ENCODE data around the gene CAPNS1.

The CAPNS1 gene

GRCh38 chr19:36093687-36094086 lies 46.2 kb upstream of the CAPNS1 start:
- Histone ChIP-seq H3K14ac (ENCODE audit: low read length in 2 of 2) (no peak overlapping the region), H2BK120ac (ENCODE audit: low read depth, low read length) (no peak overlapping the region), H3K4me1 (ENCODE audit: control insufficient read depth, insufficient read depth, low read depth, low read length) (no peaks in the 10 kb centered on the region), H3K9me3 (ENCODE audit: control insufficient read depth, low read length) (no peaks in the 10 kb centered on the region), H3K27me3 (ENCODE audit: control insufficient read depth in 1 of 2, insufficient read depth in 1 of 2, low read length in 2 of 2) (no peaks in the 10 kb centered on the region), H2BK5ac (ENCODE audit: low read depth, low read length, poor library complexity, severe bottlenecking) (no peak overlapping the region), H3K79me1 (replicated peaks; ENCODE audit: low read length, poor library complexity, severe bottlenecking) (no peaks in the 10 kb centered on the region), H3K23ac (ENCODE audit: low read length in 2 of 2) (no peak overlapping the region), H2AFZ (ENCODE audit: low read depth, low read length) (no peak overlapping the region), H3K27ac (ENCODE audit: low read length, poor library complexity, severe bottlenecking) (no peak overlapping the region), H3K18ac (ENCODE audit: low read depth in 1 of 2, low read length in 2 of 2) (no peak overlapping the region), H2BK15ac (ENCODE audit: low read depth, poor library complexity, severe bottlenecking) (no peak overlapping the region), H3K4ac (ENCODE audit: low read depth in 1 of 2, low read length in 2 of 2) (no peak overlapping the region), H3K9ac (ENCODE audit: low read length) (no peak overlapping the region), H4K91ac (ENCODE audit: low read length) (no peak overlapping the region), H3K4me3 (ENCODE audit: insufficient read depth in 1 of 2, low read depth in 1 of 2, low read length in 2 of 2) (no peak overlapping the region), H2AK5ac (ENCODE audit: low read length, severe bottlenecking) (no peak overlapping the region), H2BK12ac (ENCODE audit: low read length in 2 of 2) (no peak overlapping the region), H3K36me3 (ENCODE audit: control insufficient read depth in 1 of 2, insufficient read depth in 2 of 2, low read depth in 1 of 2, low read length in 2 of 2) (peaks cover 0 to 31% of the 10 kb centered on the region in 2 experiments), H4K8ac (ENCODE audit: low read length) (no peak overlapping the region), H3K4me2 (ENCODE audit: low read length, poor library complexity, severe bottlenecking) (no peak overlapping the region)
- no peak for DNase-seq
- 84% methylated on average over 5 of the region's 6 CpGs for WGBS

DNA sequence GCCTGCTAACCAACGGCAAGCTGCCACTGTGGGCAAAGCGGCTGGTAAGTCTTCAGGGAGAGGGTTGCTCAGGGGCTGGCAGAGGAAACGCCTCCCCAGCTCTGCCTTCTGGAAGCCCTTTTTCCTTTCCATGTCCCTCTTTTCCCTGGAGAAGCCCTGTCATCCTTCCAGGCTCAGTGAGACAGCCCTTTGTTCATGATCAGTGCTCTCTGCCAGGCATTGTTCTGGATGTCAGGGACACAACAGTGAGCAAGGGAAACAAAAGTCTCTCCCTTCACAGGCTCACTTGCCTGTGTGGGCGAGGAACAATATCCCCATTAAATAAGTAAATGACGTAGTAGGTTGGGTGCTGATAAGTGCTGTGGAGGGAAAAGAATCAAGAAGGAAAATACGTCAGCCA lies 42.8 kb upstream of the CAPNS1 start:
- no peak overlapping the region for H2BK15ac ChIP-seq (ENCODE audit: low read depth, poor library complexity, severe bottlenecking)
- H3K4me2 ChIP-seq (ENCODE audit: low read length, poor library complexity, severe bottlenecking), result no peak overlapping the region
- no peak overlapping the region for H4K91ac ChIP-seq (ENCODE audit: low read length)
- H3K14ac ChIP-seq (ENCODE audit: low read length in 2 of 2), result no peak overlapping the region
- no peak overlapping the region for H3K9ac ChIP-seq (ENCODE audit: low read length)
- H2BK12ac ChIP-seq (ENCODE audit: low read length in 2 of 2), result no peak overlapping the region
- H3K23ac ChIP-seq (ENCODE audit: low read length in 2 of 2), result no peak overlapping the region
- H2BK120ac ChIP-seq (ENCODE audit: low read depth, low read length), result no peak overlapping the region
- H3K18ac ChIP-seq (ENCODE audit: low read depth in 1 of 2, low read length in 2 of 2), result no peak overlapping the region
- H3K36me3 ChIP-seq (ENCODE audit: control insufficient read depth in 1 of 2, insufficient read depth in 2 of 2, low read depth in 1 of 2, low read length in 2 of 2), result peaks cover 0 to 31% of the 10 kb centered on the region in 2 experiments
- no peak overlapping the region for H2BK5ac ChIP-seq (ENCODE audit: low read depth, low read length, poor library complexity, severe bottlenecking)
- no peaks in the 10 kb centered on the region for H3K27me3 ChIP-seq (ENCODE audit: control insufficient read depth in 1 of 2, insufficient read depth in 1 of 2, low read length in 2 of 2)
- DNase-seq, result no peak
- no peak overlapping the region for H2AFZ ChIP-seq (ENCODE audit: low read depth, low read length)
- no peaks in the 10 kb centered on the region for H3K9me3 ChIP-seq (ENCODE audit: control insufficient read depth, low read length)
- WGBS, result 100% methylated on average over 6 of the region's 6 CpGs
- H4K8ac ChIP-seq (ENCODE audit: low read length), result no peak overlapping the region
- no peak overlapping the region for H3K4ac ChIP-seq (ENCODE audit: low read depth in 1 of 2, low read length in 2 of 2)
- H2AK5ac ChIP-seq (ENCODE audit: low read length, severe bottlenecking), result no peak overlapping the region
- peaks cover 2% of the 10 kb centered on the region for H3K4me1 ChIP-seq (ENCODE audit: control insufficient read depth, insufficient read depth, low read depth, low read length)
- H3K4me3 ChIP-seq (ENCODE audit: insufficient read depth in 1 of 2, low read depth in 1 of 2, low read length in 2 of 2), result no peak overlapping the region
- H3K79me1 ChIP-seq (replicated peaks; ENCODE audit: low read length, poor library complexity, severe bottlenecking), result no peaks in the 10 kb centered on the region
- H3K27ac ChIP-seq (ENCODE audit: low read length, poor library complexity, severe bottlenecking), result no peak overlapping the region

GRCh38 chr19:36099166-36099785 lies 40.6 kb upstream of the CAPNS1 start:
- Histone ChIP-seq H3K4me2 (ENCODE audit: low read length, poor library complexity, severe bottlenecking) (no peak overlapping the region), H3K27me3 (ENCODE audit: control insufficient read depth in 1 of 2, insufficient read depth in 1 of 2, low read length in 2 of 2) (no peaks in the 10 kb centered on the region), H3K9me3 (ENCODE audit: control insufficient read depth, low read length) (no peaks in the 10 kb centered on the region), H3K23ac (ENCODE audit: low read length in 2 of 2) (no peak overlapping the region), H3K9ac (ENCODE audit: low read length) (no peak overlapping the region), H2AFZ (ENCODE audit: low read depth, low read length) (no peak overlapping the region), H2BK120ac (ENCODE audit: low read depth, low read length) (no peak overlapping the region), H3K14ac (ENCODE audit: low read length in 2 of 2) (no peak overlapping the region), H3K4me1 (ENCODE audit: control insufficient read depth, insufficient read depth, low read depth, low read length) (peaks cover 5% of the 10 kb centered on the region), H4K8ac (ENCODE audit: low read length) (no peak overlapping the region), H3K27ac (ENCODE audit: low read length, poor library complexity, severe bottlenecking) (no peak overlapping the region), H3K4ac (ENCODE audit: low read depth in 1 of 2, low read length in 2 of 2) (no peak overlapping the region), H2BK12ac (ENCODE audit: low read length in 2 of 2) (no peak overlapping the region), H2AK5ac (ENCODE audit: low read length, severe bottlenecking) (no peak overlapping the region), H3K36me3 (ENCODE audit: control insufficient read depth in 1 of 2, insufficient read depth in 2 of 2, low read depth in 1 of 2, low read length in 2 of 2) (peaks cover 0 to 36% of the 10 kb centered on the region in 2 experiments), H3K79me1 (replicated peaks; ENCODE audit: low read length, poor library complexity, severe bottlenecking) (no peaks in the 10 kb centered on the region), H3K4me3 (ENCODE audit: insufficient read depth in 1 of 2, low read depth in 1 of 2, low read length in 2 of 2) (no peak overlapping the region), H3K18ac (ENCODE audit: low read depth in 1 of 2, low read length in 2 of 2) (no peak overlapping the region), H2BK5ac (ENCODE audit: low read depth, low read length, poor library complexity, severe bottlenecking) (no peak overlapping the region), H2BK15ac (ENCODE audit: low read depth, poor library complexity, severe bottlenecking) (no peak overlapping the region), H4K91ac (ENCODE audit: low read length) (no peak overlapping the region)
- WGBS, result 95% methylated on average over 19 of the region's 19 CpGs
- no peak for DNase-seq

DNA sequence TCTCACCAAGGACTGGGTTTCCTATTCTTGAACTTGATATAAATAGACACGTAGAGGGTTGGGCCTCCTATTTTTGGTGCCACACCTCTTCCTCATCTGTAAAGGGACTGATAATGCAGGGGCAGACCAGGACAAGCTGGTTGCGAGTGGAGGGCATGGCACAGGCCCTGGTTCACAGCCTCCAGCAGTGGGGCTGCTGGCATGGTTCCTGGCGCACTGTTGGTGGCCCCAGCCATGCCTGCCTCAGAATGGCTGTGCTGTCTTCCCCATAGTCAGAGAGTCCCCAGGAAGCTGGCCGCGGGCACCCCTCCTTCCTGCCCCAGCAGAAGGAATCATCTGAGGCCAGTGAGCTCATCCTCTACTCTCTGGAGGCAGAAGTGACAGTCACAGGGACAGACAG lies 39.4 kb upstream of the CAPNS1 start:
- H2BK12ac ChIP-seq (ENCODE audit: low read length in 2 of 2), result no peak overlapping the region
- H3K4me2 ChIP-seq (ENCODE audit: low read length, poor library complexity, severe bottlenecking), result no peak overlapping the region
- H3K23ac ChIP-seq (ENCODE audit: low read length in 2 of 2), result no peak overlapping the region
- peaks cover 0 to 48% of the 10 kb centered on the region in 2 experiments for H3K36me3 ChIP-seq (ENCODE audit: control insufficient read depth in 1 of 2, insufficient read depth in 2 of 2, low read depth in 1 of 2, low read length in 2 of 2)
- no peak overlapping the region for H2BK15ac ChIP-seq (ENCODE audit: low read depth, poor library complexity, severe bottlenecking)
- no peak overlapping the region for H3K4me3 ChIP-seq (ENCODE audit: insufficient read depth in 1 of 2, low read depth in 1 of 2, low read length in 2 of 2)
- no peaks in the 10 kb centered on the region for H3K27me3 ChIP-seq (ENCODE audit: control insufficient read depth in 1 of 2, insufficient read depth in 1 of 2, low read length in 2 of 2)
- H4K8ac ChIP-seq (ENCODE audit: low read length), result no peak overlapping the region
- no peak overlapping the region for H2AFZ ChIP-seq (ENCODE audit: low read depth, low read length)
- H4K91ac ChIP-seq (ENCODE audit: low read length), result no peak overlapping the region
- H3K27ac ChIP-seq (ENCODE audit: low read length, poor library complexity, severe bottlenecking), result no peak overlapping the region
- no peak overlapping the region for H3K14ac ChIP-seq (ENCODE audit: low read length in 2 of 2)
- H3K4me1 ChIP-seq (ENCODE audit: control insufficient read depth, insufficient read depth, low read depth, low read length), result peaks cover 9% of the 10 kb centered on the region
- WGBS, result 92% methylated on average over 5 of the region's 5 CpGs
- no peak overlapping the region for H3K18ac ChIP-seq (ENCODE audit: low read depth in 1 of 2, low read length in 2 of 2)
- DNase-seq, result no peak
- no peaks in the 10 kb centered on the region for H3K79me1 ChIP-seq (replicated peaks; ENCODE audit: low read length, poor library complexity, severe bottlenecking)
- no peak overlapping the region for H2BK5ac ChIP-seq (ENCODE audit: low read depth, low read length, poor library complexity, severe bottlenecking)
- no peaks in the 10 kb centered on the region for H3K9me3 ChIP-seq (ENCODE audit: control insufficient read depth, low read length)
- H3K4ac ChIP-seq (ENCODE audit: low read depth in 1 of 2, low read length in 2 of 2), result no peak overlapping the region
- H2AK5ac ChIP-seq (ENCODE audit: low read length, severe bottlenecking), result no peak overlapping the region
- H3K9ac ChIP-seq (ENCODE audit: low read length), result no peak overlapping the region
- H2BK120ac ChIP-seq (ENCODE audit: low read depth, low read length), result no peak overlapping the region
